HG03457 (cell line): ENCODE data around the gene SLC13A3.

Experiments
- ATAC-seq: cut with Tn5 transposase; IDR thresholded peaks from one replicate; pipeline ENCODE4 v1.9.1; 2021; ENCODE audit warnings: moderate number of reproducible peaks; ENCODE audit not compliant: unreplicated experiment

Gene SLC13A3

DNA sequence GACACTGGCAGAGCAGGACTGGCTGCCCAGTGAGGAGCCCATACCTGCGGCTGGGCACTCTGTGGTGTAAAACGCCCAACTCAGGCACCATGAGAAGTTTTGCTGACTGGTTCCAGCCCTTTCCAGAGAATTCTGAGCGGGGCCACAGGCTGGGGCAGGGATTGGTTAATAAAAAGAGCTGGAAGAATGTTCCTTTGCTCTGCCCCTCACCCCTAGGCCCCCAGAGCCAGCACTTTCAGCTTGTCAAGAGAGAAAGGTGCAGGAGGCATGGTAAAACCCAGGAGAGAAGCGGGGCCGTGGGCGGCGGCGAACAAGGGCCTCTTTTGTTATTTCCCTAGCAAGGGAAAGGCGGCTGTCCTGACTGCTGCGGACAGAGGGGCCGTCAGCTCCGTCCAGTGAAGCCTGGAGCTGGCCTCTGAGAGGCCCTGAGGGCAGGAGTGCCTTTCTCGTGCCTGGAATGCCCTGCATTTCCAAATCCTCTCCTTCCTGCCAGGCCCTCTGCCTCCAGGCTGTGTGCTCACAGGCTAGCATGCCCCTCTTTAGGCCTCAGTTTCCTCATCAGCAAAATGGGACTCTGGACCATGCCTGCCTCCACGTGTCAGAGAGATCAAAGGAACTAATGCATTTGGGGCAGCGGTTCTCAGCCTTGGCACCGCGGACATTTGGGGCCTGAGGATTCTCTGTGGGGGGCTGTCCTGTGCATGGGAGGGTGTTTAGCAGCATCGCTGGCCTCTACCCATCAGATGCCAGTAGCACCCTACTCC is 12.9 kb downstream of the SLC13A3 start:
- ATAC-seq = no peak

GRCh38 chr20:46637427-46638133 is 13.7 kb downstream of the SLC13A3 start:
- no peak for ATAC-seq

GRCh38 chr20:46637020-46637419 is 14.2 kb downstream of the SLC13A3 start:
- ATAC-seq = no peak

GRCh38 chr20:46636514-46636913 is 14.7 kb downstream of the SLC13A3 start:
- no peak for ATAC-seq

DNA sequence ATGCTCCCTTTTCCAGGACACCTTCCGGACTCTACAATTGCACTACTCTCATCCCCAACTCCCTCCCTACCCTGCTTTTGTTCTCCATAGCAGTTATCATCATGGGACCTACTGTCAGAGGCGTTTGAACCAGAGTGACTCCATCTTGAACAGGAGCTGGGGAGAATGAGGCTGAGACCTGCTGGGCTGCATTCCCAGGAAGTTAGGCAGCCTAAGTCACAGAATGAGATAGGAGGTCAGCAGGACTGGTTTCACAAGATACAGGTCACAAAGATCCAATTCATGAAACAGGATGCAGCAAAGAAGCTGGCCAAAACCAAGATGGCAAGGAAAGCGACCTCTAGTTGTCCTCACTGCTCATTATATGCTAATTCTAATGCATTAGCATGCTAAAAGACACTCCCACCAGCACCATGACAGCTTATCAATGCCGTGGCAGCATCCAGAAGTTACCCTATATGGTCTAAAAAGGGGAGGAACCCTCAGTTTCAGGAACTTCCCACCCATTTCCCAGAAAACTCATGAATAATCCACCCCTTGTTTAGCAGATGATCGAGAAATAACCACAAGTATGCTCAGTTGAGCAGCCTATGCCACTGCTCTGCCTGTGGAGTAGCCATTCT is 15.6 kb downstream of the SLC13A3 start:
- ATAC-seq = no peak

DNA sequence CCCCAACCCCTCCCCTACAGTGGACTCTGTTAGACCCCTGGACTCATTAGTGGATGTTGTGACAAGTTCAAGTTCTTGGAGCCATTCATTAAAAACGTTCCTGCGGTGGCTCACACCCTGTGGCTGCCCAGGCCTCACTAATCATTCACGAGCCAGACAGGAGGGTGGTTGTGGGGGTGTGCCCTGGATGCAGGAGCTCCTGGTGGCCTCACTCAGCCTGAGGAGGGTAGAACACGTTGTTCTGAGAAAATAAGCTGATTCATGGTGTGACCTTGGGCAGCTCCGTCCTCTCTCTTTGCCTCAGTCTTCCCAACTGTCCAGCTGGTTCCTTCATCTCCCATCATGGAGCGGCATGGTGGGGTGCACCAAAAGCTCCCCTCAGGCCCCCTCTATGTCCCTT is 16.7 kb downstream of the SLC13A3 start:
- ATAC-seq = no peak

DNA sequence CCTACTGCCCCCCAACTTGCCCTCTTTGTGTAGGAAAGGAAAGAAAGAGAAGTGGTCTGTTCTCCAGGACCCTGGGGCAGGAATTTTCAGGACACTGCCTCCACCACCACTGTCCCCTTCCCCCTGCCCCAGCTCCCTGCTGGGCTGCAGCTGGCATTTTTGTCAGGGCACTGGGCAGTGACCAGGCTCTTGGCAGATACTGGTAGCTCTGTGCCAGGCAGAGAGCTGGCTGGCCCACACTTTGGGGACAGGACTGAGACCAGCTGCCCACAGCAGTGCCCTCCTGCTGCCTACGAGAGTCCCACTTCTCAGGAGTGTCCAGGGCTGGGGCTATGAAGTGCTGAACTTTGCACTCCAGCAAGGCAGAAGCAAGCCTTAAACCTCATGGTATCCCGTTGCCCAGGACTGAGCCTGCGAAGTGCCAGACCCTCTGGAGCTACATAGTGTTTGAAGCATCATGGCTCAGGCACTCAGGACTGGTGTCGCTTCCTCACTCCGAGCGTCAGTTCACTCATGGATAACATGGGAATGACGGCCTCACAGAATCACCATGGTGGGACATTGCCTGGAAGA is 19.3 kb downstream of the SLC13A3 start:
- no peak for ATAC-seq

GRCh38 chr20:46631212-46631869 is 19.9 kb downstream of the SLC13A3 start:
- no peak for ATAC-seq

DNA sequence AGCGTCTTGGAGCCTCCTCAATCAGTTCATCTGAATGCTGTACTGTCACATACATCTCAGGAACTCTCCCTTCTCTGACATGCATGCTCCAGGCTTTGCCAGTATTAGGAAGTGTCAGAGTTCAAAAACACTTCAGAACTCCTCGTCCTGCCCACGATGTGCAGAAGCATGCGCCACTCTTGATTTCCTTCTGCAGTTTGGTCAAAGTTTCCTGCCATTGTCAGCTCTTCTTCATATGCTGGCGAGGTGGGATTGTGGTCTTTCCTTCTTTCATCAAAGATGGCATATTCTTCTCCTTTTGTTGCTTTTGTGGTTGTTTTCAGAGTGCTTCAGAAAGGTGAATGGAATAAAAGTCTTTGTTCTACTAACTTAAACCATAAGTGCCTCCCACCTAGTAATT is 21.0 kb downstream of the SLC13A3 start:
- no peak for ATAC-seq

DNA sequence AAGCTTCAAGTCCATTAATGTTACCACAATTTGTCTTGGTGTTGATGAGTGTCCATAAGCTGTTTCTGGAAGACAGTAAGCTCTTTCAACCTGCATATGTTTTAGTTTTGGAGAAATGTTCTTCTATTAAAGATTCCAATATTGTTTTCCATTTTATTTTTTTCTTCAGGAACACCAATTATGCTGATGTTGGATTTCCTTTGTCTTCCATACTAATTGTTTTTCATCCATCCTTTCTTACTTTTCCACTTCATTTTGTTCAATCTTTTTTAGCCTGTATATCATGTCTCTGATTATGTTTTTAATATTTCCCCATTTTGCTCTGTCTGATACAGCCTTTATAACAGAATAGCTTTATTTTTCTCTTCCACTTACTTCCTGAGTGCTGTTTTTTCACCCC is 21.9 kb downstream of the SLC13A3 start:
- ATAC-seq = no peak

GRCh38 chr20:46627234-46627633 is 24.0 kb downstream of the SLC13A3 start:
- no peak for ATAC-seq

DNA sequence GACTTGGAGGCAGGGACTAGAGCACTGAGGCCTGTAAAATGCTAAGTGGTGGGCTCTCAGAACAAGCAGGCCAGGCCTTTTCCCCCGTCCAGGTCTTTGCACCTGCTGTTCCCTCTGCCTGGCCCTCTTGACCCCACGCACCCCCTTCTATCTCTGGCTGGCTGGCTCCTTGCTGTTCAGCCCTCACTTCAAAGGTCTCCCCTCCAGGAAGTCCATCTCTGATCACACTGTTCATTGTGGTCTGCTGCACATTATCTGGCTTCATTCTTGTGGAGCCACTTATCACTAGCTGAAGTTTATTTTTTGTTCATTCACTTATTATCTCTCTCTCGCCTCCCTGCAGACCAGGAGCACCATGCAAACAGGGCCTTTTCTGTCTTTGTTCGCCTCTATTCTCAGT is 24.5 kb downstream of the SLC13A3 start:
- ATAC-seq = no peak

- ATAC-seq = no peak
Observed at GRCh38 chr20:46625875-46626373, 25.3 kb downstream of the SLC13A3 start.

DNA sequence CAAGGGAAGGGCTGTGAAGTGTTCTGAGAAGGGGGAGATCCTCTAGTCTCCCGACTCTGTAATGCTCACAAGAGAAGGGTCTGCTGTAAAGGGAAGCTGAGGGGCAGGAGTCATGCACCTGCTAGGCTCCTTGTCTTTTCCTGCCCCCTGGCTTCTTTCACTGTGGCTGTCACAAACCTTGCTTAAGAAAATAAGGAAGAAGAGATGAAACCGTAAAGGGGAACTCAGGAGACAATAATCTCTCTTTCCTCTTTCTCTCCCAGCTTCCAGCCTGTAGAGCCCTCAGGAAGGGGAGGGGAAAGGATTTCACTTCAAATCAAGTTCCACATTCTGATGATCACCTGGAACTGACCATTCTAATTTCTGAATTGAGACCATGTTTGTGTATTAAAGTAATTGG is 26.3 kb downstream of the SLC13A3 start:
- no peak for ATAC-seq

DNA sequence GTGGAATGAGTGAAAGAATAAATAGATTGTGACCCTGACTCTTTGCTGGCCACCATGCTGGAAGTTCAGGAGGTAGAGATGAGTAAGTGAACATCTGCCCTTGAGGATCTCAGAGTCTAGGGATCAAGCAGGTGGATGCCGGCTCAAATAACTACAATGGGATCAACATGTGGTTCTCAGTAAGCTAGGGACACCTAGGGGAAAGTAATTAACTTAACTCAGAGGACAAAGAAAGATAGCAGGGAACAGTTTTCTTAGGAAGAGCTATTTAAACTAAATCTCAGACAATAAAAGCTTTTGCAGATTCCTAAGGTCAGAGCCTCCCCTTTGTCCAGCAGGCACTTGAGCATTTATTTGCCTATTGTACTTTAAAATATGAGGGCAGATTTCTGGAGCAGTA is 29.1 kb downstream of the SLC13A3 start:
- no peak for ATAC-seq

GRCh38 chr20:46621492-46621891 is 29.8 kb downstream of the SLC13A3 start:
- no peak for ATAC-seq

- ATAC-seq = no peak
Observed at GRCh38 chr20:46619445-46619844, 31.8 kb downstream of the SLC13A3 start.

GRCh38 chr20:46618316-46619100 is 32.8 kb downstream of the SLC13A3 start:
- ATAC-seq = no peak

- ATAC-seq = no peak
Observed at GRCh38 chr20:46614503-46614902, 36.8 kb downstream of the SLC13A3 start.

GRCh38 chr20:46610145-46610544 is 41.1 kb downstream of the SLC13A3 start:
- no peak for ATAC-seq
